Fibroblast of pulmonary artery (primary cell): ENCODE data around the gene TBXAS1.

Experiments used
- DNase-seq: peaks from one replicate; pipeline ENCODE4 v3.0.0-alpha.2; 2010; ENCODE audit warnings: low read depth
- H3K4me3 ChIP-seq: replicated peaks from 2 replicates; pipeline ENCODE4 v1.5.1; 2011; ENCODE audit warnings: low read depth, mild to moderate bottlenecking, control low read depth, low read length, moderate library complexity
- CTCF ChIP-seq: IDR thresholded peaks from 2 replicates; pipeline ENCODE4 v1.5.1; 2011; ENCODE audit warnings: mild to moderate bottlenecking, control low read depth, low read length, inconsistent platforms; ENCODE audit errors: missing control alignments

TBXAS1 gene

GRCh38 chr7:139965942-139966628 lies 137.0 kb downstream of the TBXAS1 start:
- H3K4me3 ChIP-seq = no peak overlapping the region
- no peak for DNase-seq
- TF ChIP-seq CTCF = no peak

- TF ChIP-seq CTCF = no peak
- DNase-seq = no peak
- no peak overlapping the region for H3K4me3 ChIP-seq
These were observed 137.9 kb downstream of the TBXAS1 start for GRCh38 chr7:139966949-139967348.

- TF ChIP-seq CTCF = no peak
- no peak for DNase-seq
- H3K4me3 ChIP-seq = no peak overlapping the region
These were observed 139.9 kb downstream of the TBXAS1 start for GRCh38 chr7:139968931-139969330.

- DNase-seq = no peak
- no peak overlapping the region for H3K4me3 ChIP-seq
- no peak for TF ChIP-seq CTCF
These were observed 143.0 kb downstream of the TBXAS1 start for GRCh38 chr7:139972029-139972428.

- no peak overlapping the region for H3K4me3 ChIP-seq
- no peak for TF ChIP-seq CTCF
These were observed 144.3 kb downstream of the TBXAS1 start for GRCh38 chr7:139973101-139974050.

GRCh38 chr7:139974179-139974811 lies 145.2 kb downstream of the TBXAS1 start:
- TF ChIP-seq CTCF = no peak
- DNase-seq = no peak

More at GRCh38 chr7:139973101-139974050, 144.3 kb downstream of the TBXAS1 start:
- no peak for DNase-seq

More at GRCh38 chr7:139974179-139974811, 145.2 kb downstream of the TBXAS1 start:
- no peak overlapping the region for H3K4me3 ChIP-seq
